ENCODE measurements around the gene NAA15. TPM values are rescaled to one million over a fixed set of nuclear protein-coding genes. Genes with fewer than 3 reads are reported as not detected.

The NAA15 gene
- total and polyA plus RNA-seq, 2 donors (not counting 3 experiments of a cell fraction or from before 2014, with no cell fraction given): 4.5 to 67.9 TPM

DNA sequence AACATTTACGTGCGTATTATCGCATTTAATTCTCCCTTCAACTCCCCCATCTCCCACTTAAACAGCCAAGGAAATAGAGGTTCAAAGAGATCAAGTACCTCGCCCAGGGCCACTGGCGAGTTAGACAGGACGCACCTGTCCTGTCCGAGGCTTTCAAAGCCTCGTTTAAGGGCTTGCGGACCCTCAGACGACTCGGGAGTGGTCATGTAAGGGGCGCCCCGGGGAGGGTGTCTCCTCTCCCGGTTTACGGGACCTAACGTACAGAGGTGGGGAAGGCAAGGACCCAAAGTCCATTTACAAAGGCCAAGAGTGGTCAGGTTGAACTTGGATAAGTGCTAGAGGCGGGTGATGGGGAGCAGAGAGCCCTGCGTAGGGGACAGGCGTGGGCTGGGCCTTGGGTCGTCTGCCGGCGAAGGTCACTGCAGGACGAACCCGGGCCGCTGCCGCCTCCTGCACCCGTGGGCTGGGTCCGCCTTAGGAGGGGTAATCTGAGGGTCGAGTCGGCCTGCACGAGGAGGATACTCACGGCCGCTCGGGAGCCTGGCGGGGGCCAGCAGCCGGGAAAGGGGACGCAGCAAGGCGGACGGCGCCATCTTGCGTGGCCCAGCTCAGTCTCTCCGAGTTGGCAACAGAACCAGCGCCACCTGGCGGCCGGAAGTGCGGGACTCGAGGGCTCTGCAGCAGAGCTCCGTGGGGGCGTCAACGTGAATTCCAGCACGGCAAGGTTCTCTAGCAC is 5.9 kb upstream of the NAA15 start:
- Histone ChIP-seq H3K9me1 (replicated peaks; ENCODE audit: control insufficient read depth, extremely low read depth, insufficient read depth, low read length) (no peaks in the 10 kb centered on the region), H4K20me1 (replicated peaks; ENCODE audit: control insufficient read depth, extremely low read depth, insufficient read depth, low read length) (no peaks in the 10 kb centered on the region), H3K79me2 (ENCODE audit: control insufficient read depth, insufficient read depth, low read length) (peaks cover 7% of the 10 kb centered on the region), H2AFZ (ENCODE audit: low read depth, low read length) (peak overlapping the region; percentile 60), H3K4me2 (ENCODE audit: insufficient read depth, low read length) (peak overlapping the region; percentile 96), H3K4me1 (ENCODE audit: control insufficient read depth, extremely low read depth, insufficient read depth, low read length) (peaks cover 20% of the 10 kb centered on the region), H3K27me3 (ENCODE audit: control insufficient read depth in 2 of 2, insufficient read depth in 2 of 2, low read length in 2 of 2) (no peaks in the 10 kb centered on the region), H3K36me3 (ENCODE audit: control insufficient read depth in 2 of 2, extremely low read depth in 1 of 2, insufficient read depth in 2 of 2, low read length in 2 of 2) (peaks cover 0 to 3% of the 10 kb centered on the region in 2 experiments), H3K9ac (replicated peaks; ENCODE audit: extremely low read depth, insufficient read depth, low read length) (peak overlapping the region; percentile 80), H3K4me3 (replicated peaks in 1 of 3; ENCODE audit: insufficient read depth in 1 of 3, low read depth in 1 of 3, low read length in 3 of 3) (peak overlapping the region; percentile 63 to 87 (median 72)), H3K9me3 (replicated peaks; ENCODE audit: control insufficient read depth, insufficient read depth, low read length) (no peaks in the 10 kb centered on the region), H3K27ac (ENCODE audit: insufficient read depth, low read depth, low read length) (peak overlapping the region; percentile 65)
- dilution Hi-C loops (cut with MboI; ENCODE audit: extremely low pct_ligation_motif_present, low sequenced_read_pairs) (no loop called here), intact Hi-C loops (cut with micrococcal nuclease) (loop anchor here (1.0 kb wide), 5 partner anchors 15 to 265 kb away; partner anchors contain the start of gene MGARP)
- TF ChIP-seq POLR2AphosphoS5 (IDR thresholded peaks at IDR 0.05; ENCODE audit: insufficient read depth, low read depth, low read length) (peak; percentile 93), MYC (IDR thresholded peaks at IDR 0.05; ENCODE audit: low read depth, low read length) (no peak), POLR2A (IDR thresholded peaks at IDR 0.05; ENCODE audit: low read depth, low read length) (peak; percentile 83), JUN (IDR thresholded peaks at IDR 0.05; ENCODE audit: borderline replicate concordance, insufficient read depth, insufficient read length, low read depth) (no peak), FOS (IDR thresholded peaks at IDR 0.05; ENCODE audit: borderline replicate concordance, insufficient read depth, low read length) (no peak), GATA2 (IDR thresholded peaks at IDR 0.05; ENCODE audit: insufficient read depth, insufficient read length, low read depth, low read length) (no peak), EZH2 (IDR thresholded peaks at IDR 0.05; ENCODE audit: borderline replicate concordance, low read depth, low read length, severe bottlenecking) (no peak)
- TF ChIP-seq, protein P1, sequence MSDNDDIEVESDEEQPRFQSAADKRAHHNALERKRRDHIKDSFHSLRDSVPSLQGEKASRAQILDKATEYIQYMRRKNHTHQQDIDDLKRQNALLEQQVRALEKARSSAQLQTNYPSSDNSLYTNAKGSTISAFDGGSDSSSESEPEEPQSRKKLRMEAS (IDR thresholded peaks at IDR 0.05; ENCODE audit: insufficient read depth, insufficient read length): no peak
- TF ChIP-seq, protein P2, sequence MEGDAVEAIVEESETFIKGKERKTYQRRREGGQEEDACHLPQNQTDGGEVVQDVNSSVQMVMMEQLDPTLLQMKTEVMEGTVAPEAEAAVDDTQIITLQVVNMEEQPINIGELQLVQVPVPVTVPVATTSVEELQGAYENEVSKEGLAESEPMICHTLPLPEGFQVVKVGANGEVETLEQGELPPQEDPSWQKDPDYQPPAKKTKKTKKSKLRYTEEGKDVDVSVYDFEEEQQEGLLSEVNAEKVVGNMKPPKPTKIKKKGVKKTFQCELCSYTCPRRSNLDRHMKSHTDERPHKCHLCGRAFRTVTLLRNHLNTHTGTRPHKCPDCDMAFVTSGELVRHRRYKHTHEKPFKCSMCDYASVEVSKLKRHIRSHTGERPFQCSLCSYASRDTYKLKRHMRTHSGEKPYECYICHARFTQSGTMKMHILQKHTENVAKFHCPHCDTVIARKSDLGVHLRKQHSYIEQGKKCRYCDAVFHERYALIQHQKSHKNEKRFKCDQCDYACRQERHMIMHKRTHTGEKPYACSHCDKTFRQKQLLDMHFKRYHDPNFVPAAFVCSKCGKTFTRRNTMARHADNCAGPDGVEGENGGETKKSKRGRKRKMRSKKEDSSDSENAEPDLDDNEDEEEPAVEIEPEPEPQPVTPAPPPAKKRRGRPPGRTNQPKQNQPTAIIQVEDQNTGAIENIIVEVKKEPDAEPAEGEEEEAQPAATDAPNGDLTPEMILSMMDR (IDR thresholded peaks at IDR 0.05; ENCODE audit: extremely low read depth in 1 of 2, insufficient read depth in 1 of 2, low read depth in 1 of 2, low read length in 2 of 2): peak; percentile 96 to 97
- DNase-seq (ENCODE audit: low read depth, low spot score) (peak; percentile 93), FAIRE-seq (peak; percentile 86)
- ChIA-PET CTCF (interaction anchor here (0.6 to 3.9 kb wide), 63 partner anchors 7 to 316 kb away, joined by 3 to 88 read pairs (median 4); partner anchors contain the start of genes ELF2 and MGARP), POLR2A (interaction anchor here (0.6 to 1.3 kb wide), 2 partner anchors 117 to 271 kb away, joined by 4 read pairs; no protein-coding TSS in a partner anchor)
- BruUV-seq (replicated peaks): TSS peak; percentile 37

Data from endothelial cell of umbilical vein (primary cell).